HepG2 (cell line): ENCODE measurements around the gene HCFC1R1. TPM values are rescaled to one million over a fixed set of nuclear protein-coding genes. Genes with fewer than 3 reads are reported as not detected.

ENCODE experiments used
- CREB1 ChIP-seq, 2 experiments: fragments of 450-650 bp in 1 of 2; IDR thresholded peaks; 2 replicates each; pipeline ENCODE4 v1.6.1; 2016 to 2017; ENCODE audit warnings: control low read depth in 1 of 2, mild to moderate bottlenecking in 1 of 2, missing compliant biosample characterization in 1 of 2, missing genetic modification characterization in 1 of 2
- ERF ChIP-seq: IDR thresholded peaks from 2 replicates; pipeline ENCODE4 v1.6.1; 2018; ENCODE audit warnings: missing biosample characterization, missing genetic modification reagents
- FOXA1 ChIP-seq, 2 experiments: fragments of 450-650 bp in 1 of 2; sonication (generic) in 1 of 2; formaldehyde crosslinking in 1 of 2; IDR thresholded peaks; 2 replicates each; pipeline versions ENCODE4 v1.4.0 to v1.6.1; 2016 to 2020; ENCODE audit warnings: missing genetic modification reagents in 1 of 2
- FOXC1 ChIP-seq: sonication (generic); formaldehyde crosslinking; IDR thresholded peaks from 2 replicates; pipeline ENCODE4 v1.8.0; 2022; ENCODE audit warnings: mild to moderate bottlenecking, missing genetic modification reagents, borderline replicate concordance
- GPN1 ChIP-seq: sonication (generic); formaldehyde crosslinking; IDR thresholded peaks from 2 replicates; pipeline ENCODE4 v1.5.1; 2020; ENCODE audit warnings: missing genetic modification reagents, borderline replicate concordance
- HINFP ChIP-seq: sonication (generic); formaldehyde crosslinking; IDR thresholded peaks from 2 replicates; pipeline ENCODE4 v1.4.0; 2020; ENCODE audit warnings: low read depth, mild to moderate bottlenecking, missing genetic modification reagents
- IKZF4 ChIP-seq: sonication (generic); formaldehyde crosslinking; IDR thresholded peaks from 2 replicates; pipeline ENCODE4 v1.5.1; 2020; ENCODE audit warnings: borderline replicate concordance, mild to moderate bottlenecking, low read depth, missing genetic modification reagents; ENCODE audit errors: not compliant biosample characterization
- NFKB2 ChIP-seq: sonication (generic); formaldehyde crosslinking; IDR thresholded peaks from 2 replicates; pipeline ENCODE4 v1.4.0; 2020; ENCODE audit warnings: missing genetic modification reagents, borderline replicate concordance
- NKX3-1 ChIP-seq: sonication (generic); formaldehyde crosslinking; IDR thresholded peaks from 2 replicates; pipeline ENCODE4 v1.5.0; 2020; ENCODE audit warnings: missing genetic modification reagents
- PHF20 ChIP-seq: sonication (generic); formaldehyde crosslinking; IDR thresholded peaks from 2 replicates; pipeline ENCODE4 v1.5.0; 2020; ENCODE audit warnings: mild to moderate bottlenecking, missing genetic modification reagents
- POLR2A ChIP-seq, 2 experiments: IDR thresholded peaks; 2 replicates each; pipeline ENCODE4 v1.6.1; 2011; ENCODE audit warnings: low read depth in 2 of 2, low read length in 2 of 2, mild to moderate bottlenecking in 1 of 2, moderate library complexity in 1 of 2; ENCODE audit not compliant: insufficient read depth in 1 of 2
- SNAPC4 ChIP-seq: sonication (generic); formaldehyde crosslinking; IDR thresholded peaks from 2 replicates; pipeline ENCODE4 v1.4.0; 2020; ENCODE audit warnings: mild to moderate bottlenecking, missing genetic modification reagents
- THAP11 ChIP-seq: IDR thresholded peaks from 2 replicates; pipeline ENCODE4 v1.6.1; 2016; ENCODE audit warnings: missing biosample characterization, missing genetic modification reagents
- ZBTB37 ChIP-seq: sonication (generic); formaldehyde crosslinking; IDR thresholded peaks from 2 replicates; pipeline ENCODE4 v1.4.0; 2020; ENCODE audit warnings: mild to moderate bottlenecking, missing genetic modification reagents
- ZBTB43 ChIP-seq: sonication (generic); formaldehyde crosslinking; conservative IDR thresholded peaks from 2 replicates; pipeline ENCODE4 v1.4.0; 2020; ENCODE audit warnings: missing genetic modification reagents
- ZNF703 ChIP-seq: sonication (generic); formaldehyde crosslinking; IDR thresholded peaks from 2 replicates; pipeline ENCODE4 v1.5.1; 2020; ENCODE audit warnings: missing genetic modification reagents, mild to moderate bottlenecking, moderate library complexity, borderline replicate concordance
- polyA plus RNA-seq, 8 experiments: library from polyadenylated mRNA; depleted of rRNA in 3 of 8; stranded (reverse) in 7 of 8; unstranded in 1 of 8; fragments of >200 nt; fragmentation: Illumina TruSeq in 4 of 8; extraction: Trizol in 4 of 8; gene quantifications; 2 replicates each; pipeline versions ENCODE4 v1.2.1 to v1.2.3, GENCODE V29; 2011 to 2016; ENCODE audit warnings: low read depth in 4 of 8, missing spikeins in 1 of 8, mixed read lengths in 1 of 8; ENCODE audit not compliant: insufficient read depth in 1 of 8
- total RNA-seq, 5 experiments: library from RNA; depleted of rRNA; stranded (reverse); fragments of >200 nt; fragmentation: Illumina TruSeq; extraction: Trizol; gene quantifications; 2 replicates each; pipeline ENCODE4 v1.2.3, GENCODE V29; 2016; ENCODE audit warnings: low read depth in 1 of 5

The HCFC1R1 gene
- total and polyA plus RNA-seq, 2 of the 13 experiments (the other 11 are each of a cell fraction or from before 2014, with no cell fraction given): 13.8 to 16.1 TPM

GRCh38 chr16:3059041-3059722 is 35.4 kb upstream of the HCFC1R1 start (continued):
- TF ChIP-seq POLR2A (IDR thresholded peaks at IDR 0.05; ENCODE audit: insufficient read depth in 1 of 2, low read depth in 2 of 2, low read length in 2 of 2): peak; percentile 34 to 84; a peak in 3 of 4 replicates
- TF ChIP-seq PHF20 (CRISPR knock-in tag): peak; percentile 58; the same call in 1 of the 2 replicates
- no peak for TF ChIP-seq HINFP
- TF ChIP-seq SNAPC4: no peak
- 0 out of 2 replicates have a peak, but pooled peaks have one; percentile 16 for TF ChIP-seq ZBTB43 (CRISPR knock-in tag)
- peak; percentile 82 for TF ChIP-seq ERF (CRISPR knock-in tag)
- peak; percentile 61; the same call in 1 of the 2 replicates for TF ChIP-seq ZNF703 (CRISPR knock-in tag)
- TF ChIP-seq NKX3-1: 0 out of 2 replicates have a peak, but pooled peaks have one; percentile 17
- no peak for TF ChIP-seq ZBTB37 (CRISPR knock-in tag)
- TF ChIP-seq THAP11 (CRISPR knock-in tag): peak; percentile 62
- TF ChIP-seq FOXC1: peak; percentile 60; the same call in 1 of the 2 replicates
- no peak for TF ChIP-seq GPN1 (CRISPR knock-in tag)
- peak; percentile 72 for TF ChIP-seq IKZF4
- TF ChIP-seq FOXA1 (IDR thresholded peaks at IDR 0.05): no peak
- no peak for TF ChIP-seq FOXA1 (CRISPR knock-in tag; IDR thresholded peaks at IDR 0.05)
- no peak for TF ChIP-seq CREB1 (IDR thresholded peaks at IDR 0.05)
- no peak for TF ChIP-seq CREB1 (CRISPR knock-in tag; IDR thresholded peaks at IDR 0.05)
- TF ChIP-seq NFKB2 (CRISPR knock-in tag): 0 out of 2 replicates have a peak, but pooled peaks have one; percentile 40
